Stimulated activated CD4-positive, alpha-beta T cell treated with anti-CD3 and anti-CD28 coated beads, TNF-alpha, amount 100 ng/mL, for 1 hour (primary cell): ENCODE measurements around the gene PLEKHD1.

Experiments used
- DNase-seq, 3 donors: peaks; one replicate each; pipeline ENCODE4 v3.0.0-alpha.2; 2020; ENCODE audit warnings: low read depth in 3 of 3, low spot score in 1 of 3

The PLEKHD1 gene

DNA sequence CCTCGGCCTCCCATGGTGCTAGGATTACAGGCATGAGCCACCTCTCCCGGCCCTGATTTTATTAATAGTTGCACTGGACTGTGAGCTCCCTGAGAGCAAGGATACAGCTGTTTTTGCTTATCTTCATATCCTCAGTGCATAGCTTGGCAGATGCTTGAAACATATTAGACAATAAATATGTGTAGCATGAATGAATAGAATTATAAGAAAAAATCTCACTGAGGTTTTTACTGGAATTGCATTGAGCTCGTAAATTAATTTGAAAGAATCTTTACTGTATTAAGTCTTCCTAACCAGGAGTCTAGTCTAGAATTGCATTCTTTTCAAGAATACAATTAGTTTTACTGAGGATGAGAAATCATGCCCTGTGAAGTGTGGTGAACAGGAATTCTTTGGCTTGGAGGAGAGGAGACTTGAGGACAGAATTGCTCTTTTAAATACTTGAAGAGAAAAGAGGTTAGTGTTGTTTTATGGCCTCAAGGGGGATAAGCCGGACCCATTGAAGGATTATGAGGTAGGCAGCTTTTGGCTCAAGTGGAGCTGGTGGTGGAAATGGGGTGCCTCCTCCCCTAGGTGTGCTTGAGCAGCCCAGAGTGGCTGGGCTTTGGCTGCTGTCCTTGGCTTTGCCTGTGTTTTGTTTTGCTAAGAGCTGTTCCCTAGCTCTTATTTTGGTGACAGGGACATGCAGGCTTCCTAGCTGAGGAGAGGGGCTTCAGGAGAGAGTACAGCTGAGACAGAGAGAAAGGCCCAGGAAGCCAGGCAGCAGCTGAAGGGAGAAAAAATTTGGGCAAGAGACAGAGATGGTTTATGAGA, 34.0 kb downstream of the PLEKHD1 start:
- DNase-seq = no peak

DNA sequence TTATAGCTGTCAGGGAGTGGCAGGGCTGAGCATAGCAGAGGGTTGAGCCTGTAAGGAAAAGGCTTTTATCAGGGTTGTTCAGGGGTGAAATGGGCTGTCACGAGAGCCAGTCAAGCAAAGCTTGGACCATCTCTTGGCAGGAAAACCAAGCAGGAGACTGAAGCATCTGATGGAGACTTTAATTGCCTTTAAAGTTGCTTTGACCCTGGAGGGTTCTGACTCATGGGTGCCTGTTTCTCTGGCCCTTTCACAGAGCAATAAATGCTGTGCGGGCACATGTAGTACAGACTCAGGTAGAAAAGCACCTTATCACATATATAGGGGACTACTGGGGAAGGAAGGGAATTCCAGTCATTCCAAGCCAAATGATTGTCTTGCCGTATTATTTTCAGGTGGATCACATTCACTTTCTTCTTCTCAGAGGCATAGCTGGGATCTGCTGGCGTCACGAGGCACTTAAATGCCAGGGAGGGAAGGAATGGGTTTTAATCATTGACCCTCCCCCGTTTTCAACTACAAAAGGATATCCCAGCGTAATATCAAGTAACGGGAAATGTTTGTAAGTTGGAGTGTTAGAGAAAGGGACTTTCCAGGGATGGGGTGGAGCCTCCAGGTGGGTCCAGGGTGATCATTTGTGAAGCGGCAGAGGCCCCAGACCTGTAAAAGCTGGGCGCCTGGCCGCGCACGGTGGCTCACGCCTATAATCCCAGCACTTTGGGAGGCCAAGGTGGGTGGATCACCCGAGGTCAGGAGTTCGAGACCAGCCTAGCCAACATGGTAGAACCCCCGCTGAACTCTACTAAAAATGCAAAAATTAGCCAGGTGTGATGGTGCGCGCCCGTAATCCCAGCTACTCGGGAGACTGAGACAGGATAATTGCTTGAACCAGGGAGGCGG, 34.9 kb downstream of the PLEKHD1 start:
- no peak for DNase-seq

DNA sequence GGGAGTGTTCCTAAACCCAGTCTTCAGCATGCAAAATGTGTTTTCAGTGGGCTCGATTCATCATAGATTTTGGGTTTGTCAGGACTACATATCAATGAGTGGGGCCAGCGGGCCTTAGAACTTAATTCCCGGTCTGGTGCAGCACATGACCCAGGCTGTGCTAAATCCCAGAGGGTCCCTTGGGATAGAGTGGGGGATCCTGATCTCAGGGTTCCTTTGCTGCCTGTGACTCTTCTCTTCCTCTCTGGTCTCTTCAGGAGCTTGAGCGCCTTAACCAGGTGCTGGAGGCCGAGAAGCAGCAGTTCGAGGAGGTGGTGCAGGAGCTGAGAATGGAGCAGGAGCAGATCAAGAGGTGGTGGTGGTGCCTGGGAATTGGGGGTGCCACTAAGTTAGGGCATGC, 37.5 kb downstream of the PLEKHD1 start:
- DNase-seq = no peak

- no peak for DNase-seq
These were observed 41.4 kb downstream of the PLEKHD1 start for GRCh38 chr14:69525896-69526295.

DNA sequence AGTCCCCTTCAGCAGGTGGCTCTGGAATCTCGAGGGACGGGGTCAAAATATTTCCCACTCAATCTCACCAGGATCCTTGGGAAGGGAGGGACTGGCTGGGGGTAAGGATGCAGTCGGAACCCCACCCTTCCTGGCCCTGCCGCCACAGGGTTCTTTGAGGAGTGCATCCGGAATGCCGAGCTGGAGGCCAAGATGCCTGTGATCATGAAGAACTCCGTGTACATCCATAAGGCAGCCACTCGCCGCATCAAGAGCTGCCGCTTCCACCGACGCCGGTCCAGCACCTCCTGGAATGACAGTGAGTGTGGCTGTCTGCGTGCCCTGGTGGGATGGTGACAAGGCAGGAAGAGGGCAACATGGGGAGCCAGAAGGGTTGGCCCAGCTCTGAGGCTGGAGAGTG, 43.1 kb downstream of the PLEKHD1 start:
- no peak for DNase-seq

- DNase-seq = no peak
These were observed 43.6 kb downstream of the PLEKHD1 start for GRCh38 chr14:69528143-69528542.

DNA sequence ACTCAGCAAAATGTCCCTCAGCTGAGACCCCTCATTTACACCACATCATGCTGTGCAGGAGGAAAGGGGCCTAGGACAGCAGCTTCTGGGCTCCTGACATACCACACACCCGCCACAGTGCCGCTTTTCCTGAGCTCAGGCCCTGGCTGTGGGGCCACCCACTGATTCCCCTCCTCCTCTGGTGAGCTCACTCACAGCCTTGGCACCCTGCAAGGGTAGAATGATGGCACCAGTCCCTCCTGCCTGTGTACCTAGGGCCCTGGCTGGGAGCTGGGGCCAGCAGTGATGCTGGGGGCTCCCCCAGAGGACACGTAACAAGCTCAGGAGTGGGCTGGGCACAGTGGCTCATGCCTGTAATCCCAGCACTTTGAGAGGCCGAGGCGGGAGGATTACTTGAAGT, 44.4 kb downstream of the PLEKHD1 start:
- DNase-seq = no peak

GRCh38 chr14:69529563-69529962, 45.0 kb downstream of the PLEKHD1 start:
- DNase-seq = no peak

- no peak for DNase-seq
These were observed 45.6 kb downstream of the PLEKHD1 start for GRCh38 chr14:69530095-69530494.

GRCh38 chr14:69531135-69531534, 46.6 kb downstream of the PLEKHD1 start:
- DNase-seq = no peak

- DNase-seq = no peak
These were observed 48.2 kb downstream of the PLEKHD1 start for GRCh38 chr14:69532561-69533340.

- no peak for DNase-seq
These were observed 50.8 kb downstream of the PLEKHD1 start for GRCh38 chr14:69535230-69535848.

- no peak for DNase-seq
These were observed 52.4 kb downstream of the PLEKHD1 start for GRCh38 chr14:69536971-69537370.

GRCh38 chr14:69537900-69538299, 53.4 kb downstream of the PLEKHD1 start:
- no peak for DNase-seq

DNA sequence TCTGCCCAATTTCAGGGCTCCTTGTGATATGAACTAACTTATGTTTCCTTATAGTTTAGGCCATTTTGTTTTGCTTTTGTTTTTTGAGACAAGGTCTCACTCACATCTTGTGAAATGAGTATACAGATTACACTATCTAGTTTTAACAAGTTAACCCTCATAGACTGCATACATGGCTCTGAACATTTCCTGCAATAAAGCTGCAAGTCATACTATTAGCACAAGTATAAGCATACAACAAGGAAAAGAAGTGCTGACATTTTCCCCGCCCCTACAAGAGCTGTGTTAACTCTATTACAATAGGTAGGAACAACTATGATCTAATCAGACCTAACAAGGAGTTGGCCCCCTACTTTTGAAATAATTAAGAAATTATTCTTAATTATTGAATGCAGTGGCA, 54.2 kb downstream of the PLEKHD1 start:
- DNase-seq = no peak

- no peak for DNase-seq
These were observed 55.3 kb downstream of the PLEKHD1 start for GRCh38 chr14:69539631-69540410.

GRCh38 chr14:69540654-69541335, 56.3 kb downstream of the PLEKHD1 start:
- DNase-seq = no peak

DNA sequence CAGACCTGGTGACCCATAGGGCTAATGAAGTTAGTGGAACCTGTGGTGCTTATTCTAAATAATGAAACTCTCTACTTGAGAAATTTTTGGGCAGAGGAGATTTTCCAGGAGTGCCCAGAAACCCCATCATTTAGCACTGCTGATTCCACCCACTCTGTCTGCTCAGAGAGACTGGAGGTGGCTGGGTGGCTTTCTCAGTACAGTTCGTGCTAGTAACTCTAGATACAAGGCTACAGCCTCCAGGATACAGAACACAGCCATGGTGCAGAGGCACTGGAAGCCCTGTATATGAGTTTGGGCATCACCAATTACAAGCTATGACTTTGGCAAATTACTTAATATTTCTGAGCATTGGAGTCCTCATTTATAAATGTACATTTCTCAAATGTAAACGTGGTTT, 57.8 kb downstream of the PLEKHD1 start:
- no peak for DNase-seq

DNA sequence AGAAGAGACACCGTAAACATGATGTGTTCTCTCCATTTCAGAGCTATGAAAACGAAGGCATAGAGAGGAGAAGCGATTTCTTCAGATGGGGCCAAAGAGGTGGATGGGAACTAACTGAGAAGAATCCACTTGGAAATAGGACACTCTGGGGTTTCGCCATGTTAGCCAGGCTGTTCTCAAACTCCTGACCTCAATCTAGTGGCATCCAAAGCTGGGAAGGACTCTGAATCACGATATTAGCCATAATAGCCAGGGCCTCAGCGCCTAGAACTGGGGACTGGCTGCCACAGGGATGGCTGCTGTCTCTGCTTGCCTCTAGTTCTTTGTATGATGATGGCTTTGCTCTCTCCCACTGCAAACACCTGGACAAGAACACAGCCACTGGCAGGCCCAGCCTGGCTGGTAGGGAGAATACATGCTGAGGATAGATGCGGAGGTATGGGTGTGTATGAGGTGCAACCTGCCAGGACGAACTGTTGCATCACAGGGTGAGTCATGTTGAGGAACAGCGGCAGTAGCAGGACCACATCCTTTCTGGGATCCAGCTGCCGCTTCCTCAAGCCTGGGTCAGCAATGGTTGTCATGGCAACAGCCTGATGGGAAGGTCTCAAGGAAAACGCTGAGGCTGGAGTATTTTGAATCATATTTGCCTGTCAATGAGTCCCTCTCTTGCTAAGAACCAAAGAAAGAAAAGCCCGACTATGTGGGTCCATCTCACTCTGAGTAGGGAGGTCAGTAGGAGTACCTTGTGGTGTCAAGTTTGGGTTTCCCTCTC, 59.0 kb downstream of the PLEKHD1 start:
- DNase-seq = no peak
